Measurements from ENCODE around the gene SP100. TPM values are rescaled to one million over a fixed set of nuclear protein-coding genes. Genes with fewer than 3 reads are reported as not detected.
A peak's percentile ranks its signal among the peaks of the same experiment; 100 is the strongest.

Gene SP100
- total and polyA plus RNA-seq, 2 of the 13 experiments (the other 11 are each of a cell fraction or from before 2014, with no cell fraction given): 12.6 to 16.5 TPM

DNA sequence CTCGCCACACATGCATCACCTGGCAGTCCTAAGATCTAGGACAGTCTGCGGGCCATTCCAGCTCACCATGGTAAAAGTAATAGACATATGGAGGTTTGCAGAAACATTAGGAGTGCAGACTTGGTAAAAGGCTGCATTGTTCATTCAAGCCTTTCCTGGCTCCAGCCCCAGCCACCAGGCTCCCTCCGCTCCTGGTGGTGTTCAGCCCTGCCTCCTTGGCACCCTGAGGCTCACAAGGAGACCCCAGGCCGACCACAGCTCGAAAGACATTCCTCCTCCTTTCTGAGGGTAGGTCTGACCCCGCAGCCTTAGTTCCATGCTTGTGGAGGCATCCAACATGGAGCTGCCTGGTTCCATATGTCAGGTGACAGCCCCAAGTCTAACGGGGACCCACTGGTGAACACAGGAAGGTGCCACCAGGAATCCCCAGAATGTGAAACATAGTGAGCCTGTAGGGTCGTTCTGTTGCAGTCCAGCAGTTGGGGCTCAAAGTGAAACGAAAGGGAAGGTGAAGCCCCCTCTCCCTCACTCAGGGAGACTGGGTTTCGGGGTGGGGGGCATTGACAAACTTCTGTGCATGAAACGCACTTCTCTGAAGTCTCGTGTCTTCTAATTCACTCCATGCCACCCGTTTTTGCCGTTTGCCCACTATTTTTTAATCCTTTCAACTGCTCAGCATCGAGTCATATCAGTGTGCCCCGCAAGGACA lies 5.0 kb upstream of the SP100 start (continued):
- TF ChIP-seq, protein P1, sequence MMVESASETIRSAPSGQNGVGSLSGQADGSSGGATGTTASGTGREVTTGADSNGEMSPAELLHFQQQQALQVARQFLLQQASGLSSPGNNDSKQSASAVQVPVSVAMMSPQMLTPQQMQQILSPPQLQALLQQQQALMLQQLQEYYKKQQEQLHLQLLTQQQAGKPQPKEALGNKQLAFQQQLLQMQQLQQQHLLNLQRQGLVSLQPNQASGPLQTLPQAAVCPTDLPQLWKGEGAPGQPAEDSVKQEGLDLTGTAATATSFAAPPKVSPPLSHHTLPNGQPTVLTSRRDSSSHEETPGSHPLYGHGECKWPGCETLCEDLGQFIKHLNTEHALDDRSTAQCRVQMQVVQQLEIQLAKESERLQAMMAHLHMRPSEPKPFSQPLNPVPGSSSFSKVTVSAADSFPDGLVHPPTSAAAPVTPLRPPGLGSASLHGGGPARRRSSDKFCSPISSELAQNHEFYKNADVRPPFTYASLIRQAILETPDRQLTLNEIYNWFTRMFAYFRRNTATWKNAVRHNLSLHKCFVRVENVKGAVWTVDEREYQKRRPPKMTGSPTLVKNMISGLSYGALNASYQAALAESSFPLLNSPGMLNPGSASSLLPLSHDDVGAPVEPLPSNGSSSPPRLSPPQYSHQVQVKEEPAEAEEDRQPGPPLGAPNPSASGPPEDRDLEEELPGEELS (CRISPR knock-in tag; IDR thresholded peaks at IDR 0.05): 0 out of 2 replicates have a peak, but pooled peaks have one; percentile 12
- TF ChIP-seq ZBTB3 (CRISPR knock-in tag; IDR thresholded peaks at IDR 0.05; ENCODE audit: borderline replicate concordance, low read depth): no peak
- 0 out of 2 replicates have a peak, but pooled peaks have one; percentile 48 for TF ChIP-seq ZNF256 (CRISPR knock-in tag; conservative IDR thresholded peaks at IDR 0.05)
- TF ChIP-seq, protein P2, sequence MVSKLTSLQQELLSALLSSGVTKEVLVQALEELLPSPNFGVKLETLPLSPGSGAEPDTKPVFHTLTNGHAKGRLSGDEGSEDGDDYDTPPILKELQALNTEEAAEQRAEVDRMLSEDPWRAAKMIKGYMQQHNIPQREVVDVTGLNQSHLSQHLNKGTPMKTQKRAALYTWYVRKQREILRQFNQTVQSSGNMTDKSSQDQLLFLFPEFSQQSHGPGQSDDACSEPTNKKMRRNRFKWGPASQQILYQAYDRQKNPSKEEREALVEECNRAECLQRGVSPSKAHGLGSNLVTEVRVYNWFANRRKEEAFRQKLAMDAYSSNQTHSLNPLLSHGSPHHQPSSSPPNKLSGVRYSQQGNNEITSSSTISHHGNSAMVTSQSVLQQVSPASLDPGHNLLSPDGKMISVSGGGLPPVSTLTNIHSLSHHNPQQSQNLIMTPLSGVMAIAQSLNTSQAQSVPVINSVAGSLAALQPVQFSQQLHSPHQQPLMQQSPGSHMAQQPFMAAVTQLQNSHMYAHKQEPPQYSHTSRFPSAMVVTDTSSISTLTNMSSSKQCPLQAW (CRISPR knock-in tag; IDR thresholded peaks at IDR 0.05): peak; percentile 55; the same call in 1 of the 2 replicates
- no peak for TF ChIP-seq BORCS8-MEF2B (CRISPR knock-in tag; IDR thresholded peaks at IDR 0.05)
- TF ChIP-seq ETV6 (CRISPR knock-in tag; conservative IDR thresholded peaks at IDR 0.05): no peak
- TF ChIP-seq CREB1 (IDR thresholded peaks at IDR 0.05): no peak
- TF ChIP-seq CREB1 (CRISPR knock-in tag; IDR thresholded peaks at IDR 0.05): no peak
- TF ChIP-seq JUNB (CRISPR knock-in tag; IDR thresholded peaks at IDR 0.05; ENCODE audit: borderline replicate concordance): no peak
- TF ChIP-seq HOXA3 (CRISPR knock-in tag; IDR thresholded peaks at IDR 0.05): 0 out of 2 replicates have a peak, but pooled peaks have one; percentile 2
- no peak for TF ChIP-seq HOXA9 (CRISPR knock-in tag; IDR thresholded peaks at IDR 0.05; ENCODE audit: borderline replicate concordance)
- TF ChIP-seq, protein P3, sequence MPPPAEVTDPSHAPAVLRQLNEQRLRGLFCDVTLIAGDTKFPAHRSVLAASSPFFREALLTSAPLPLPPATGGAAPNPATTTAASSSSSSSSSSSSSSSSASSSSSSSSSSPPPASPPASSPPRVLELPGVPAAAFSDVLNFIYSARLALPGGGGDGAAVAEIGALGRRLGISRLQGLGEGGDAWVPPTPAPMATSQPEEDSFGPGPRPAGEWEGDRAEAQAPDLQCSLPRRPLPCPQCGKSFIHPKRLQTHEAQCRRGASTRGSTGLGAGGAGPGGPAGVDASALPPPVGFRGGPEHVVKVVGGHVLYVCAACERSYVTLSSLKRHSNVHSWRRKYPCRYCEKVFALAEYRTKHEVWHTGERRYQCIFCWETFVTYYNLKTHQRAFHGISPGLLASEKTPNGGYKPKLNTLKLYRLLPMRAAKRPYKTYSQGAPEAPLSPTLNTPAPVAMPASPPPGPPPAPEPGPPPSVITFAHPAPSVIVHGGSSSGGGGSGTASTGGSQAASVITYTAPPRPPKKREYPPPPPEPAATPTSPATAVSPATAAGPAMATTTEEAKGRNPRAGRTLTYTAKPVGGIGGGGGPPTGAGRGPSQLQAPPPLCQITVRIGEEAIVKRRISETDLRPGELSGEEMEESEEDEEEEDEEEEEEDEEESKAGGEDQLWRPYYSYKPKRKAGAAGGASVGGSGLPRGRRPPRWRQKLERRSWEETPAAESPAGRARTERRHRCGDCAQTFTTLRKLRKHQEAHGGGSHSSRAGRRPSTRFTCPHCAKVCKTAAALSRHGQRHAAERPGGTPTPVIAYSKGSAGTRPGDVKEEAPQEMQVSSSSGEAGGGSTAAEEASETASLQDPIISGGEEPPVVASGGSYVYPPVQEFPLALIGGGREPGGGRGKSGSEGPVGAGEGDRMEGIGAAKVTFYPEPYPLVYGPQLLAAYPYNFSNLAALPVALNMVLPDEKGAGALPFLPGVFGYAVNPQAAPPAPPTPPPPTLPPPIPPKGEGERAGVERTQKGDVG (CRISPR knock-in tag; IDR thresholded peaks at IDR 0.05; ENCODE audit: borderline replicate concordance): 0 out of 2 replicates have a peak, but pooled peaks have one; percentile 43
- TF ChIP-seq MAZ (IDR thresholded peaks at IDR 0.05; ENCODE audit: borderline replicate concordance, low read depth, low read length): no peak
- TF ChIP-seq MAZ (CRISPR knock-in tag; IDR thresholded peaks at IDR 0.05; ENCODE audit: low read depth): 0 out of 2 replicates have a peak, but pooled peaks have one; percentile 3
- TF ChIP-seq EED (CRISPR knock-in tag; IDR thresholded peaks at IDR 0.05): 0 out of 2 replicates have a peak, but pooled peaks have one; percentile 16
- TF ChIP-seq, protein P4, sequence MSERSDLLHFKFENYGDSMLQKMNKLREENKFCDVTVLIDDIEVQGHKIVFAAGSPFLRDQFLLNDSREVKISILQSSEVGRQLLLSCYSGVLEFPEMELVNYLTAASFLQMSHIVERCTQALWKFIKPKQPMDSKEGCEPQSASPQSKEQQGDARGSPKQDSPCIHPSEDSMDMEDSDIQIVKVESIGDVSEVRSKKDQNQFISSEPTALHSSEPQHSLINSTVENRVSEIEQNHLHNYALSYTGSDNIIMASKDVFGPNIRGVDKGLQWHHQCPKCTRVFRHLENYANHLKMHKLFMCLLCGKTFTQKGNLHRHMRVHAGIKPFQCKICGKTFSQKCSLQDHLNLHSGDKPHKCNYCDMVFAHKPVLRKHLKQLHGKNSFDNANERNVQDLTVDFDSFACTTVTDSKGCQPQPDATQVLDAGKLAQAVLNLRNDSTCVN (CRISPR knock-in tag; IDR thresholded peaks at IDR 0.05; ENCODE audit: borderline replicate concordance): no peak
- no peak for TF ChIP-seq ATAD3A (CRISPR knock-in tag; IDR thresholded peaks at IDR 0.05)
- TF ChIP-seq ZNF607 (CRISPR knock-in tag; IDR thresholded peaks at IDR 0.05; ENCODE audit: borderline replicate concordance): no peak
- TF ChIP-seq ZNF383 (CRISPR knock-in tag; IDR thresholded peaks at IDR 0.05; ENCODE audit: borderline replicate concordance): no peak
- TF ChIP-seq, protein P5, sequence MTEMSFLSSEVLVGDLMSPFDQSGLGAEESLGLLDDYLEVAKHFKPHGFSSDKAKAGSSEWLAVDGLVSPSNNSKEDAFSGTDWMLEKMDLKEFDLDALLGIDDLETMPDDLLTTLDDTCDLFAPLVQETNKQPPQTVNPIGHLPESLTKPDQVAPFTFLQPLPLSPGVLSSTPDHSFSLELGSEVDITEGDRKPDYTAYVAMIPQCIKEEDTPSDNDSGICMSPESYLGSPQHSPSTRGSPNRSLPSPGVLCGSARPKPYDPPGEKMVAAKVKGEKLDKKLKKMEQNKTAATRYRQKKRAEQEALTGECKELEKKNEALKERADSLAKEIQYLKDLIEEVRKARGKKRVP (CRISPR knock-in tag; IDR thresholded peaks at IDR 0.05): no peak

Data from HepG2 (cell line).